HT1080 (cell line): ENCODE results near the gene ALKBH7. TPM values are rescaled to one million over a fixed set of nuclear protein-coding genes. Genes with fewer than 3 reads are reported as not detected.

Source experiments
- DNase-seq: peaks from one replicate; pipeline ENCODE4 v3.0.0-alpha.2; 2015; ENCODE audit warnings: low read depth
- small RNA-seq: library from RNA; depleted of rRNA; stranded (forward); fragments of <200 nt; gene quantifications from one replicate; pipeline ENCODE3, GENCODE V24; 2014
- total RNA-seq: library from RNA; depleted of rRNA; stranded (reverse); fragments of >200 nt; shearing (Covaris generic); gene quantifications from 2 replicates; pipeline ENCODE4 v1.2.3, GENCODE V29; 2014; rRNA removed

Gene ALKBH7
- total RNA-seq, 1 experiment from 2014 or later, result 15.0 TPM

DNA sequence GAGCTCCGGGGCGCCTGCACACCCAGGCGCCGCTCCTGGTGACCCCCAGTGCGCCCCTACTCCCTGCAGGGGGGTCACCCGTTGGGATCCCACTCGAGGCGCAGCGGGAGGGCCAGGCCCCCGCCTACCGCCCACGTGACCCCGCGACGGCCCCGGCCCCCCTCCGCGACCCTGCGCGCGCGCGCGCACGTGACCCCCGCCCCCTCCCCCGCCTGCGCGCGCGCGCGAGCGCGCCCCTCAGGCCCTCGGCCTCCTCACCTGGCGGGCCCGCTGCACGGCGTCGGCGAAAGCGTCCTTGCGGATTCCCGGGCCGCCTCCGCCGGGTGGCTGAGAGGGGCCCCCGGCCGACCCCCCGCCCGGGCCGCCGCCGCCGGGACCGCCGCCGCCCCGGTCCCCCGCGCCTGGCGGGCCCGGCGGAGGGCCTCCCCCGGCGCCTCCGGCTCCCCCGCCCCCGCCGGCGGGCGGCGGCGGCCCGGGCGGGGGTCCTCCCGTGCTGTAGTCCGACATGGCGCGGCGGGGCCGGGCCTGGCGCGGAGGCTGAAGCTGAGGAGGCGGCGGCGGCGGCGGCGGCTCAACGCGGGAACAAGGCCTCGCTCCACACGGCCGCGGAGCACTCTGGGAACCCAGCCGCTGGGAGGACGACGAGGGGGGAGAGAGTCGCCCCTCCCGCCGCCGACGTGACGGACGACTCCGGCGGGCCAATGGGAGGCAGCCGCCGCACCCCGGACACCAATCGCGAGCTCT lies 51.8 kb downstream of the ALKBH7 start, which contains the start of gene KHSRP:
KHSRP (minus strand) TSS at position 617 of the 744 bp plus-strand sequence; CDS start at position 507, 110 bp downstream.
- DNase-seq, result no peak

Small RNA genes lying within 50 kb of the gene (small RNA-seq; reads per million reads assigned to genes)
- not detected for gene MIR6790
- not detected for gene MIR6885

Other genes with a start within 250 kb of the ALKBH7 start
- not detected in 2 replicates for gene ACSBG2, start 237.1 kb upstream of the ALKBH7 start, total RNA-seq
- gene MLLT1, start 92.8 kb upstream of the ALKBH7 start, total RNA-seq, result 18.0 and 30.0 TPM in 2 replicates
- gene ACER1, start 39.2 kb upstream of the ALKBH7 start, total RNA-seq, result not detected in 2 replicates
- gene CLPP, start 11.3 kb upstream of the ALKBH7 start, total RNA-seq, result 141 and 155 TPM in 2 replicates
- gene PSPN, start 3.1 kb downstream of the ALKBH7 start, total RNA-seq, result 1.5 and 2.0 TPM in 2 replicates
- 68.4 and 73.1 TPM in 2 replicates for gene GTF2F1, start 20.4 kb downstream of the ALKBH7 start, total RNA-seq
- 207 and 270 TPM in 2 replicates for gene KHSRP, start 52.0 kb downstream of the ALKBH7 start, total RNA-seq
- 0.18 TPM in 1 of 2 replicates, not detected in the other for gene SLC25A41, start 61.0 kb downstream of the ALKBH7 start, total RNA-seq
- gene SLC25A23, start 87.0 kb downstream of the ALKBH7 start, total RNA-seq, result 34.8 and 39.5 TPM in 2 replicates
- not detected in 2 replicates for gene CRB3, start 91.5 kb downstream of the ALKBH7 start, total RNA-seq
- gene DENND1C, start 109.0 kb downstream of the ALKBH7 start, total RNA-seq, result 0.06 TPM in 1 of 2 replicates, not detected in the other
- gene TUBB4A, start 129.5 kb downstream of the ALKBH7 start, total RNA-seq, result 0.60 and 1.9 TPM in 2 replicates
- gene TNFSF9, start 158.2 kb downstream of the ALKBH7 start, total RNA-seq, result 35.7 and 45.9 TPM in 2 replicates
- 136 and 156 TPM in 2 replicates for gene CD70, start 218.4 kb downstream of the ALKBH7 start, total RNA-seq